Measurements from ENCODE around the gene SETD3.

The SETD3 gene

DNA sequence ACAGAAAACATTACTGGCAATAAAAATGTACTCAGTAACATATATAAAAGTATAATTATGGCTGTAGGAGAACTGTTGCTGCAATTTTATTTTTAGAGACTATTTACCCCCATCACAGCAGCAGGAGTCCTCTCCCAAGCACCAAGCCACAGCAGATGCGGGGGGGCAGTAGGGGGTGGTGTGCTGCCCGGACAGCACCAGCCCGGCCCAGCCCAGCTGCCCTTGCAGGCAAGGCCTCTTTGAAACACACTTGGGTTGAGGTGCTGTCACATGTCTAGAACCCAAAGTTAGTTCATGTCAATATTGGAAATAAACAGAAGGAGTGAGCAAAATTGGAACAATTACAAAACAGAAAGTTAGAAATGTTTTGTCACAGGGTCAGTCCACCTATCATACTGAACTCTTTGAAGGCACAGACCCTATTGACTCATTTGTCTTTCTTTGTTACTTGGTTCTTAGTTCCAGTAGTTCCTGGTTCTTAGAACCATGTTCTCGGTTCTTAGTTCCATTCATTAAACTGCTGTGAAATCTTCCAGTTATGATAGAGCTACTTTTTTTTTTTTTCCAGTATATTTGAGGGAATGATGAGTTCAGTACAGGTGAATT, 23.3 kb upstream of the SETD3 start:
- H3K27me3 ChIP-seq (ENCODE audit: insufficient read depth, low read depth) = no peaks in the 10 kb centered on the region
- H3K27ac ChIP-seq = no peak overlapping the region
- no peak overlapping the region for H3K4me3 ChIP-seq (IDR thresholded peaks at IDR 0.05; ENCODE audit: insufficient read depth, low read depth, low read length)
- H2AFZ ChIP-seq (ENCODE audit: low read depth) = no peak overlapping the region
- TF ChIP-seq CTCF (conservative IDR thresholded peaks at IDR 0.05; ENCODE audit: low read depth, low read length) = no peak
- H3K79me2 ChIP-seq (ENCODE audit: insufficient read depth, low read depth) = no peaks in the 10 kb centered on the region
- peaks cover 7% of the 10 kb centered on the region for H3K4me1 ChIP-seq (ENCODE audit: low read depth, poor library complexity, severe bottlenecking)
- H3K4me2 ChIP-seq = no peak overlapping the region
- no peaks in the 10 kb centered on the region; the same call in 1 of the 2 replicates for H3K36me3 ChIP-seq (ENCODE audit: insufficient read depth)
- H3K9ac ChIP-seq = no peak overlapping the region
- no peaks in the 10 kb centered on the region for H4K20me1 ChIP-seq (ENCODE audit: insufficient read depth)

- Histone ChIP-seq H3K4me1 (ENCODE audit: low read depth, poor library complexity, severe bottlenecking) (no peaks in the 10 kb centered on the region), H4K20me1 (ENCODE audit: insufficient read depth) (no peaks in the 10 kb centered on the region), H2AFZ (ENCODE audit: low read depth) (no peak overlapping the region), H3K36me3 (ENCODE audit: insufficient read depth) (no peaks in the 10 kb centered on the region; the same call in 1 of the 2 replicates), H3K27me3 (ENCODE audit: insufficient read depth, low read depth) (no peaks in the 10 kb centered on the region), H3K4me2 (no peak overlapping the region), H3K9ac (no peak overlapping the region), H3K4me3 (IDR thresholded peaks at IDR 0.05; ENCODE audit: insufficient read depth, low read depth, low read length) (no peak overlapping the region), H3K27ac (no peak overlapping the region), H3K79me2 (ENCODE audit: insufficient read depth, low read depth) (no peaks in the 10 kb centered on the region)
- TF ChIP-seq CTCF (conservative IDR thresholded peaks at IDR 0.05; ENCODE audit: low read depth, low read length) = no peak
Observed at GRCh38 chr14:99502989-99503421, 22.3 kb upstream of the SETD3 start.

DNA sequence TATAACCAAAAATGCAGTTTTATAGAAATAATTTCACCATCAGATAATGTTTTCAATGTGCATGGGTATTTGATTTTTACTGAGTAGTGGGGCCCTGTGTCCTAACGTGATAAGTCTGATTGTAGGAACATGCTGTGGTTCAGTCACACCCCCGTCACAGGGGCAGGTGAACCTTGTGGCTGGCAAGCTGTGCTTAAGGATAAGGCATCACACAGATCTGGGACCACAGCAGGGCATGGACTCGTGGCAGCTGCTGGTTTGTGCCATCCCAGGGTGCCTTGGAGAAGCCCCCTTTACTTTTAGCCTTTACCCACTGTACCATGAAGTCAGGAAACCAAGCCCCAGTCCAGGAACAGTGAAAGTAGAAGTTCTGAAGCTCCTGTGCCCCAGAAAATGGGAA, 17.2 kb upstream of the SETD3 start:
- Histone ChIP-seq H3K4me3 (IDR thresholded peaks at IDR 0.05; ENCODE audit: insufficient read depth, low read depth, low read length) (no peak overlapping the region), H3K79me2 (ENCODE audit: insufficient read depth, low read depth) (peaks cover 4% of the 10 kb centered on the region; the same call in 1 of the 2 replicates), H2AFZ (ENCODE audit: low read depth) (no peak overlapping the region), H3K9ac (no peak overlapping the region), H3K27ac (no peak overlapping the region), H3K4me1 (ENCODE audit: low read depth, poor library complexity, severe bottlenecking) (no peaks in the 10 kb centered on the region), H3K27me3 (ENCODE audit: insufficient read depth, low read depth) (no peaks in the 10 kb centered on the region), H4K20me1 (ENCODE audit: insufficient read depth) (no peaks in the 10 kb centered on the region), H3K36me3 (ENCODE audit: insufficient read depth) (no peaks in the 10 kb centered on the region; the same call in 1 of the 2 replicates), H3K4me2 (no peak overlapping the region)
- TF ChIP-seq CTCF (conservative IDR thresholded peaks at IDR 0.05; ENCODE audit: low read depth, low read length) = no peak

- Histone ChIP-seq H3K27ac (no peak overlapping the region), H4K20me1 (ENCODE audit: insufficient read depth) (no peaks in the 10 kb centered on the region), H3K79me2 (ENCODE audit: insufficient read depth, low read depth) (peaks cover 10% of the 10 kb centered on the region), H2AFZ (ENCODE audit: low read depth) (no peak overlapping the region), H3K27me3 (ENCODE audit: insufficient read depth, low read depth) (no peaks in the 10 kb centered on the region), H3K4me3 (IDR thresholded peaks at IDR 0.05; ENCODE audit: insufficient read depth, low read depth, low read length) (no peak overlapping the region), H3K36me3 (ENCODE audit: insufficient read depth) (no peaks in the 10 kb centered on the region; the same call in 1 of the 2 replicates), H3K4me2 (no peak overlapping the region), H3K9ac (no peak overlapping the region), H3K4me1 (ENCODE audit: low read depth, poor library complexity, severe bottlenecking) (no peaks in the 10 kb centered on the region)
- TF ChIP-seq CTCF (conservative IDR thresholded peaks at IDR 0.05; ENCODE audit: low read depth, low read length) = no peak
Observed at GRCh38 chr14:99497341-99497740, 16.7 kb upstream of the SETD3 start.

Data from KMS-11 (cell line).